ENCODE measurements around the gene CLCF1.
"Not testable (repeated sequence)": the region's sequence is repeated elsewhere in the genome, so short reads cannot be mapped to it uniquely, and the experiment has no call there.

The CLCF1 gene

DNA sequence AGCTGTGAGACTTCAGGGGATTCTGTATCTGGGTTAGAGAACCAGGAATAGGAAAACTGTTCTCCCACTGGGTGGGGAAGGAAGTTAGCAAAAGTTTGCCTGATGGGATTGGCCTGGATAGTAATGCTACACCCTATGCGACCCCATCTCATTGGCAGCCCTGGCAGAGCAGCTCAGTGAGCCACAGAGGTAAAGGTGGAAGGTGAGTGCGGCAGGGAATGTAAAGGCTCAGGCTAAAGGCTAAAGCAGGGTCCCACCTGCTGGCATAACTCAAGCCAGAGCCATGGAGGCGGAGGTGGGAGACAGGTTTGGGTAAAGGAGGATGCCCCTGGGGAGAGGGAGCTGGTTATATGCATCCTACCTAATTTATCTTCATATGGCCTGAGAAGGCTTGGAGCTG, 51.3 kb downstream of the CLCF1 start:
- no peak for DNase-seq (ENCODE audit: low spot score)
- Histone ChIP-seq H3K4me3 (no peak overlapping the region), H3K27ac (no peak overlapping the region)
- TF ChIP-seq, protein P1, sequence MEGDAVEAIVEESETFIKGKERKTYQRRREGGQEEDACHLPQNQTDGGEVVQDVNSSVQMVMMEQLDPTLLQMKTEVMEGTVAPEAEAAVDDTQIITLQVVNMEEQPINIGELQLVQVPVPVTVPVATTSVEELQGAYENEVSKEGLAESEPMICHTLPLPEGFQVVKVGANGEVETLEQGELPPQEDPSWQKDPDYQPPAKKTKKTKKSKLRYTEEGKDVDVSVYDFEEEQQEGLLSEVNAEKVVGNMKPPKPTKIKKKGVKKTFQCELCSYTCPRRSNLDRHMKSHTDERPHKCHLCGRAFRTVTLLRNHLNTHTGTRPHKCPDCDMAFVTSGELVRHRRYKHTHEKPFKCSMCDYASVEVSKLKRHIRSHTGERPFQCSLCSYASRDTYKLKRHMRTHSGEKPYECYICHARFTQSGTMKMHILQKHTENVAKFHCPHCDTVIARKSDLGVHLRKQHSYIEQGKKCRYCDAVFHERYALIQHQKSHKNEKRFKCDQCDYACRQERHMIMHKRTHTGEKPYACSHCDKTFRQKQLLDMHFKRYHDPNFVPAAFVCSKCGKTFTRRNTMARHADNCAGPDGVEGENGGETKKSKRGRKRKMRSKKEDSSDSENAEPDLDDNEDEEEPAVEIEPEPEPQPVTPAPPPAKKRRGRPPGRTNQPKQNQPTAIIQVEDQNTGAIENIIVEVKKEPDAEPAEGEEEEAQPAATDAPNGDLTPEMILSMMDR (IDR thresholded peaks at IDR 0.05), result no peak

DNA sequence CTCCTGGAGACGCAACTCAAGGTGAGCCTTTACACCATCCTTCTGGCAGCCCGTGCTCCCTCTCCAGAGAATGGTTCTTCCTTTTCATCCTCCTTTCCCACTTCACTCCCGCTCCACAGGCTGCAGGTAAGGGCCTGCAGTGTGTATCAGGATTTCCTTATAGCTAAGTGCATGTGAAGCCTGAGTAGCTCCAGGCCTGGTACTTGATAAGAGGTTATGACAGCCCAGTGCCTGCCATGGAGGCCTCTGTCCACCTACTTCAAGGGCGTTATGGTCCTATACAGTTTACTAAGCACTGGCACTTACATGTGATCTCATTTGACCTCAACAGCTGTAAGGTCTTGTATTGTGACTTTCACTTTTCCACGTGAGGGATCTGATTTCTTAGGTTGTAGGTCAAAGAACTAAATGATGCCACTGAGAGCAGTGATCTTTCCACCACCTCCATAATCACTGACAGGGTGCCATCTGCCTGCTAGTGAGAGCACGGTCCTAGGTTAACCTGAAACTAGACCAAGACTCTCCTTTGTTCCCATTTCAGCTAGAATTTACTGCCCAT, 52.0 kb downstream of the CLCF1 start:
- TF ChIP-seq, protein P1 (IDR thresholded peaks at IDR 0.05), result no peak
- Histone ChIP-seq H3K4me3 (no peak overlapping the region), H3K27ac (no peak overlapping the region)
- no peak for DNase-seq (ENCODE audit: low spot score)

DNA sequence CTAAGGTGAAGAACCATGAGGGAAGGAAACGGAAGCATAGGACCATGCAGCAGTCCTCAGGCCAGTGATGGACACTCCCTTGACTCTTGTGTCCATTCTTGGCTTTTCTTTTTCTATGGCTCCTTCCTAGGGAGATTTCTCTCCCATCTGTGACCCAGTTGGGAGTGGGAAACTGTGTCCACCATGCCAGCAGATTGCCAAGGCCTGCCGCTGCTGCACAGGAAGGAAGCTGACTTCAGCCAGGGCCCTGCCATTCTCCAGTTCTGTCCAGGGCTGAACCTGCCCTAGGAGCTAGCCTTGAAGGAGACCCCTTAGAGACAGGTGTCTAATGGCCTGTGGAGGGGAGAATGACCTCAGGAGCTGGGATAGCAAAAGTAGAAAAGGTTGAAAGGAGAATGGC, 52.7 kb downstream of the CLCF1 start:
- TF ChIP-seq, protein P1 (IDR thresholded peaks at IDR 0.05), result no peak
- H3K4me3 ChIP-seq, result no peak overlapping the region
- no peak for DNase-seq (ENCODE audit: low spot score)
- H3K27ac ChIP-seq, result no peak overlapping the region

DNA sequence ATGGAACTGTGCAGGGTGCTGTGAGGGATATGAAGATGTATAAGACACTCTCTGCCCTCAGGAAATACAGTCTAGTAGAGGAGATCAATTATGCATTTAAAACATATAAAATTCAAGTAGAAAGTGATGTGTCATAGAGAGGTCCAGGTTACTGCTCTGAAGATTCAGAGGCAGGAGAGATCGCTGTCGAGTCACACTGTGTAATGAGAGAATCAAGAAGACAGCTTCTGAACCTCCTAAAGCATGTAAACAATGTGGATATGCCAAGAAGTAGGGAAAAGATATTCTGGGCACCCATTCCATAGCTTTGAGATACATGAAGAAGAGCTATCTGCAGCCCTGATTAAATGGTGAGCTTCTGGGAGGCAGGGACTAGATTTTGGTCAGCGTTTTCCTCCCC, 53.4 kb downstream of the CLCF1 start:
- no peak for DNase-seq (ENCODE audit: low spot score)
- H3K27ac ChIP-seq, result no peak overlapping the region
- TF ChIP-seq, protein P1 (IDR thresholded peaks at IDR 0.05), result no peak
- no peak overlapping the region for H3K4me3 ChIP-seq

GRCh38 chr11:67318876-67319275, 54.5 kb downstream of the CLCF1 start:
- H3K27ac ChIP-seq; DNase-seq (ENCODE audit: low spot score): not testable (repeated sequence)
- peak overlapping the region; percentile 85 for H3K4me3 ChIP-seq

GRCh38 chr11:67317888-67318555, 55.4 kb downstream of the CLCF1 start:
- Histone ChIP-seq H3K4me3 (peak overlapping the region; percentile 85), H3K27ac (peak overlapping the region; percentile 86 to 96)
- TF ChIP-seq, protein P1 (IDR thresholded peaks at IDR 0.05), result no peak
- no peak for DNase-seq (ENCODE audit: low spot score)

DNA sequence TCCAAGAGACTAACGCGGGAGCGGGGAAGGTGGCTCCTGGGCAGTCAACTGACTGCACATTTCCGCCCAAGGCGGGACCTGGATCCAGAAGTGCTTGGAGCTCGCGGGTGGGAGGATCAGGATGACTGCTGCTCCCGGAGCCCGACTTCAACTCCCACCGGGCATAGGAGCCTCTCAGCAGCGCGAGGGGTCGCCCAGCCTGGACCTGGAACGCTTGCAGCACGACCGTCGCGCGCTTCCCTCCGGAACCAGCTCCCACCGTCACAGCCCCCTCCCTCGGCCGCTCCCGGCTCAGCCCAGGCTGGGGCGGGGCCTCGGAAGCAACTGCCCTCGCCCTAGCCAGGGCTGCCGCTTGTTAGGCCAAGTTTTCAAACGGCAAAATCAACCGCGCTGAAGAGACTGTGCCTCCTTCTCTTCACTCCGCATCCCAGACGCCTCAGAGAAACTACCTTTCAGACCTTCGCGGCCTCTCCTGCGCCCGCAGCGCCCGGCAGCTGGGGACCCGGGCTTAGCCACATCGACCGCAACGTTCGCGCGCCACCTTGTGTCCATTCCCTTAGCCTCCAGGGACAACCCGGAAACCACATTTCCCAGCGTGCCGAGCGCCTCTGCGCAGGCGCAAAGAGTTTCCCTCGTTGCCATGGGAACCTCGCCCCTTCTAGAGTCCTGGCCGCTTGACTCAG, 56.1 kb downstream of the CLCF1 start:
- H3K27ac ChIP-seq, result peak overlapping the region; percentile 86 to 96

More for the DNA sequence above, 56.1 kb downstream of the CLCF1 start:
- TF ChIP-seq, protein P1 (IDR thresholded peaks at IDR 0.05), result peak; percentile 86
- DNase-seq (ENCODE audit: low spot score), result peak; percentile 97
- H3K4me3 ChIP-seq, result peak overlapping the region; percentile 85

Data from coronary artery (tissue), 2 donors.